Nephron progenitor cell (in vitro differentiated cells): ENCODE data around the gene OSTF1.

Source experiments
- DNase-seq: peaks from one replicate; pipeline ENCODE4 v3.0.0; 2021
- H3K27ac Mint-ChIP-seq: 2 replicates; pipeline ENCODE4 v1.8.0; 2021; ENCODE audit warnings: mild to moderate bottlenecking, moderate library complexity, mixed read lengths
- H3K27me3 Mint-ChIP-seq: 2 replicates; pipeline ENCODE4 v1.8.0; 2021; ENCODE audit warnings: mild to moderate bottlenecking, low read depth, mixed read lengths; ENCODE audit not compliant: poor library complexity
- H3K36me3 Mint-ChIP-seq: 2 replicates; pipeline ENCODE4 v1.8.0; 2021; ENCODE audit warnings: low read depth, mixed read lengths
- H3K4me1 Mint-ChIP-seq: 2 replicates; pipeline ENCODE4 v1.8.0; 2021; ENCODE audit warnings: mixed read lengths
- H3K4me3 Mint-ChIP-seq: 2 replicates; pipeline ENCODE4 v1.8.0; 2021; ENCODE audit warnings: mild to moderate bottlenecking, moderate library complexity, mixed read lengths
- H3K9me3 Mint-ChIP-seq: 2 replicates; pipeline ENCODE4 v1.8.0; 2021; ENCODE audit warnings: mild to moderate bottlenecking, moderate library complexity, mixed read lengths
- TF ChIP-seq, protein P1 (sequence below): fragments of 200-600 bp; sonication (generic); IDR thresholded peaks from 2 replicates; pipeline ENCODE4 v1.5.0; 2021; ENCODE audit warnings: antibody characterized with exemption

The OSTF1 gene

DNA sequence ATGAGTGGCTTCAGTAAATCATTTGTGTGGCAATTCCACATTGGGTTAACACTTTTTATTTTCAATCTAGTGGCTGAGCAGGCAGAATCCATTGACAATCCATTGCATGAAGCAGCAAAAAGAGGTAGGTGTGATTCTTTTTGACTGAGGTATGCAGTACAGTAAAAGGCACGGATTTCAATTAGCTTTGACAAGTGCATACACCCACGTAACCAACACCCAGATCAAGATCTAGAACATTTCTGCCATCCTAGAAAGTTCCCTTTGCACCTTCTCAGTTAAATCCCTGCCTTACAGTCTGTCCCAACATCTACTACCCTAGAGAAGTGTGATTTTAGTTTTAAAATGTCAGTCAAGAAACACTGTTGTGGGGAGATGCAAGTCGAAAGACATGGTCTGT, 43.4 kb downstream of the OSTF1 start:
- DNase-seq: no peak
- no peak overlapping the region for H3K4me3 Mint-ChIP-seq
- H3K27me3 Mint-ChIP-seq: peaks cover 5% of the 10 kb centered on the region
- no peaks in the 10 kb centered on the region for H3K9me3 Mint-ChIP-seq
- H3K36me3 Mint-ChIP-seq: no peaks in the 10 kb centered on the region
- H3K27ac Mint-ChIP-seq: no peak overlapping the region
- TF ChIP-seq, protein P1, sequence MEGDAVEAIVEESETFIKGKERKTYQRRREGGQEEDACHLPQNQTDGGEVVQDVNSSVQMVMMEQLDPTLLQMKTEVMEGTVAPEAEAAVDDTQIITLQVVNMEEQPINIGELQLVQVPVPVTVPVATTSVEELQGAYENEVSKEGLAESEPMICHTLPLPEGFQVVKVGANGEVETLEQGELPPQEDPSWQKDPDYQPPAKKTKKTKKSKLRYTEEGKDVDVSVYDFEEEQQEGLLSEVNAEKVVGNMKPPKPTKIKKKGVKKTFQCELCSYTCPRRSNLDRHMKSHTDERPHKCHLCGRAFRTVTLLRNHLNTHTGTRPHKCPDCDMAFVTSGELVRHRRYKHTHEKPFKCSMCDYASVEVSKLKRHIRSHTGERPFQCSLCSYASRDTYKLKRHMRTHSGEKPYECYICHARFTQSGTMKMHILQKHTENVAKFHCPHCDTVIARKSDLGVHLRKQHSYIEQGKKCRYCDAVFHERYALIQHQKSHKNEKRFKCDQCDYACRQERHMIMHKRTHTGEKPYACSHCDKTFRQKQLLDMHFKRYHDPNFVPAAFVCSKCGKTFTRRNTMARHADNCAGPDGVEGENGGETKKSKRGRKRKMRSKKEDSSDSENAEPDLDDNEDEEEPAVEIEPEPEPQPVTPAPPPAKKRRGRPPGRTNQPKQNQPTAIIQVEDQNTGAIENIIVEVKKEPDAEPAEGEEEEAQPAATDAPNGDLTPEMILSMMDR: no peak
- H3K4me1 Mint-ChIP-seq: peaks cover 9% of the 10 kb centered on the region

DNA sequence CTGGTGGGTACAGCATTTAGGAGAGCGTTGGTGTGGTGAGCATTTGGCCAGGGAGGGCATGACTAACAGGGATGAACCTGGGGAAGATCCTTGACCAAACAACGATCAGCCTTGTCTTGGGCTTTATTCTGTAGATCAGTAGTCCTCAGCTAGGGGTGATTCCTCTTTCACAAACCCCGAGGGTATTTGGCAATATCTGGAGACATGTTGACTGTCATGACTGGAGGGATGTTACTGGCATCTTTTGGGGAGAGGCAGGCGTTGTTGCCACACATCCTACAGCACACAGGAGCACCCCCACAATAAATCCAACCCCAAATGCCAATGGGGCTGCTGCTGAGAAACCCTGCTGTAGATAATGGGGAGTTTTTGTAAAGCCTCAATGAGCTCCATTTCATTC, 43.9 kb downstream of the OSTF1 start:
- Mint-ChIP-seq H3K4me1 (peaks cover 9% of the 10 kb centered on the region), H3K9me3 (no peaks in the 10 kb centered on the region), H3K36me3 (no peaks in the 10 kb centered on the region), H3K4me3 (no peak overlapping the region), H3K27ac (no peak overlapping the region), H3K27me3 (peaks cover 5% of the 10 kb centered on the region)
- DNase-seq: no peak
- TF ChIP-seq, protein P1: no peak

DNA sequence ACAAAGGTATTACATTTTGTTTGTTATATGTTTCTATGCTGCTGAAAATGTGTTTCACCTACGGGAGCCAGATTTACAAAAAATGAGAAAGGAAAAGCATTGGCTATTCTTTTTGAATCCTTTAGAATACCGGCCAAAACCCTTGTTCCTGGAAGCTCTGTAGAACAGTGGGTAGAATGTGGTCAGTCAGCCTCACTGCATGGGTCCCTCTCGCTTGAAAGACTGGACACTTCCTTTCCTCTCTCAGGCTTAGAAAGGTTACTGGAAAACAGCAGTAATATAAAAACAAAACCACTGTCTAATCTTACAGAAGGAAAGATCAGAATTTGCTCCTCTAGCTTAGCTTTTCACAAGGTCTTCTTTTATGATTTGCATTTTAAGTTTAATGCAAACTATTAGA, 45.1 kb downstream of the OSTF1 start:
- TF ChIP-seq, protein P1: no peak
- H3K36me3 Mint-ChIP-seq: no peaks in the 10 kb centered on the region
- no peaks in the 10 kb centered on the region for H3K9me3 Mint-ChIP-seq
- peaks cover 5% of the 10 kb centered on the region for H3K27me3 Mint-ChIP-seq
- H3K4me1 Mint-ChIP-seq: peaks cover 9% of the 10 kb centered on the region
- no peak for DNase-seq
- no peak overlapping the region for H3K4me3 Mint-ChIP-seq
- H3K27ac Mint-ChIP-seq: no peak overlapping the region

DNA sequence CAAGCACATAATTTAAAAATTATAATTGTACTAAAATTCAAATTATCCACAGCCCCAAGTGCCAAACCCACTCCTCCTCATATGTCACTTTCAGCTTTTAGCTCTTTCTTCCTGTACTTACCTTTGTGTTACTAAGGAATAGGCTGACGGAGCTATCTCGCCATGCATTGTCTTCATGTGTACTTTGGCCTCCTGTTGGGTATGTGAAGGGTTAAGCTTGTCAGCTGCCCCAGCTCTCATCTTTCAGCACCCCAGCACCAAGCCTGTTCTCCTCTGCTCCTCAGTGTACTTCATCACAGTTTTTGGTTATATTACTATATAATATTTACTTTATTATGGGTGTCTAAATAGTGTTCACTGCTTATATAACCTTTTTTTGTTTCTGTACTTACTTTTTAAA, 46.2 kb downstream of the OSTF1 start:
- peaks cover 5% of the 10 kb centered on the region for H3K27me3 Mint-ChIP-seq
- peaks cover 9% of the 10 kb centered on the region for H3K4me1 Mint-ChIP-seq
- no peaks in the 10 kb centered on the region for H3K36me3 Mint-ChIP-seq
- TF ChIP-seq, protein P1: no peak
- H3K27ac Mint-ChIP-seq: no peak overlapping the region
- no peak for DNase-seq
- H3K9me3 Mint-ChIP-seq: no peaks in the 10 kb centered on the region
- H3K4me3 Mint-ChIP-seq: no peak overlapping the region

DNA sequence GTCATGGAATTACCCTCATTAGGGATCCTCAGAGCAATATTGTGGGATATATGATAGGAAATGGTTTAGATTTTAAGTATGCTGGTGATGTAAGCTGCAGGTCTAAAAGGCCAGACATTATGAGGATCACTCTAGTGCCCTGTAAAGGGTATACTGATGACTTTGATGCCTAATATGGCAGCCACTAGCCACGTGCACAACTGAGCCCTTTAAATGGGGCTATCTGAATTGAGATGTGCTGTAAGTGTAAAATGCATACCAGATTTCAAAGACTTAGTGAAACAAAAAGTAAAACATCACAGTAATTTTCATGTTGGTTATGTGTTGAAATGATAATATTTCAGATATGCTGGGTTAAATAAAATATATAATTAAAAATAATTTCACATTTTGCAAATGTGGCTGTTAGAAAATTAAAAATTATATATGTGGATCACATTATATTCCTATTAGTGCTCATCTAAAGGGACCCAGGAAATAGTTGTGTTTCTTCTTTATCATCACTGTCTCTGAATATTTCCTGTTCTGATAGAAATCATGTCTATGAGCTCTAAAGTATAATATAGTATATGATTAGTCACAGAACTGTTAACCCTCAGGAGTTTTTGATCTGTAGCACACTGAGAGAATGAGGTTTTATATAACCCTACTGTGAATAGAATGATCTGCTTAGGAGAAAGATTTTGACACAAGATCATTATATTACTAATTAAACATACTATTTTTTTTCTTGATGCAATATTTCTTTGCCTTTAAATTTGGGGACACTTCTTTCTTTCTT, 50.1 kb downstream of the OSTF1 start:
- Mint-ChIP-seq H3K27ac (no peak overlapping the region), H3K4me1 (peaks cover 9% of the 10 kb centered on the region), H3K9me3 (no peaks in the 10 kb centered on the region), H3K4me3 (no peak overlapping the region), H3K27me3 (peaks cover 3% of the 10 kb centered on the region), H3K36me3 (peaks cover 3% of the 10 kb centered on the region)
- no peak for DNase-seq
- TF ChIP-seq, protein P1: no peak

DNA sequence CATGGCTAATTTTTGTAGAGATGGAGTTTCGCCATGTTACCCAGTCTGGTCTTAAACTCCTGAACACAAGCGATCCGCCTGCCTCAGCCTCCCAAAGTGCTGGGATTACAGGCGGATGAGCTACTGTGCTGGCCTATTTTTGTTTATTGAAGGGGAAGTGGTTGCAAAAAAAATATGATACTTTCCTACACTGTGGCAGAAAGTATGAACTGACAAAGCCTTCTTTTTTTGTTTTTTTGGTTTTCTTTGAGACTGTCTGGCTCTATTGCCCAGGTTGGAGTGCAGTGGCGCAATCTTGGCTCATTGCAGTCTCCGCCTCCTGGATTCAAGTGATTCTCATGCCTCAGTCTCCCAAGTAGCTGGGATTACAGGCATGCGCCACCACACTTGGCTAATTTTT, 50.9 kb downstream of the OSTF1 start:
- TF ChIP-seq, protein P1: no peak

More for the DNA sequence above, 50.9 kb downstream of the OSTF1 start:
- Mint-ChIP-seq H3K36me3 (peaks cover 9% of the 10 kb centered on the region), H3K27me3 (no peaks in the 10 kb centered on the region), H3K4me1 (peaks cover 9% of the 10 kb centered on the region), H3K27ac (no peak overlapping the region), H3K4me3 (no peak overlapping the region), H3K9me3 (peaks cover 6% of the 10 kb centered on the region)
- no peak for DNase-seq
